ENCODE measurements around the gene DHX35.

GRCh38 chr20:38940644-38941043, 21.5 kb upstream of the DHX35 start:
- TF ChIP-seq POLR2A (IDR thresholded peaks at IDR 0.05; ENCODE audit: low read length) = no peak
- TF ChIP-seq GATA1 (IDR thresholded peaks at IDR 0.05; ENCODE audit: low read depth, low read length) = no peak
